ENCODE measurements around the gene GALNT5. TPM values are rescaled to one million over a fixed set of nuclear protein-coding genes. Genes with fewer than 3 reads are reported as not detected.
"Not testable (repeated sequence)": the region's sequence is repeated elsewhere in the genome, so short reads cannot be mapped to it uniquely, and the experiment has no call there.

GALNT5 gene, protein sequence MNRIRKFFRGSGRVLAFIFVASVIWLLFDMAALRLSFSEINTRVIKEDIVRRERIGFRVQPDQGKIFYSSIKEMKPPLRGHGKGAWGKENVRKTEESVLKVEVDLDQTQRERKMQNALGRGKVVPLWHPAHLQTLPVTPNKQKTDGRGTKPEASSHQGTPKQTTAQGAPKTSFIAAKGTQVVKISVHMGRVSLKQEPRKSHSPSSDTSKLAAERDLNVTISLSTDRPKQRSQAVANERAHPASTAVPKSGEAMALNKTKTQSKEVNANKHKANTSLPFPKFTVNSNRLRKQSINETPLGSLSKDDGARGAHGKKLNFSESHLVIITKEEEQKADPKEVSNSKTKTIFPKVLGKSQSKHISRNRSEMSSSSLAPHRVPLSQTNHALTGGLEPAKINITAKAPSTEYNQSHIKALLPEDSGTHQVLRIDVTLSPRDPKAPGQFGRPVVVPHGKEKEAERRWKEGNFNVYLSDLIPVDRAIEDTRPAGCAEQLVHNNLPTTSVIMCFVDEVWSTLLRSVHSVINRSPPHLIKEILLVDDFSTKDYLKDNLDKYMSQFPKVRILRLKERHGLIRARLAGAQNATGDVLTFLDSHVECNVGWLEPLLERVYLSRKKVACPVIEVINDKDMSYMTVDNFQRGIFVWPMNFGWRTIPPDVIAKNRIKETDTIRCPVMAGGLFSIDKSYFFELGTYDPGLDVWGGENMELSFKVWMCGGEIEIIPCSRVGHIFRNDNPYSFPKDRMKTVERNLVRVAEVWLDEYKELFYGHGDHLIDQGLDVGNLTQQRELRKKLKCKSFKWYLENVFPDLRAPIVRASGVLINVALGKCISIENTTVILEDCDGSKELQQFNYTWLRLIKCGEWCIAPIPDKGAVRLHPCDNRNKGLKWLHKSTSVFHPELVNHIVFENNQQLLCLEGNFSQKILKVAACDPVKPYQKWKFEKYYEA
- total RNA-seq (2014; rRNA removed; shearing (Covaris generic)) = 0.02 TPM in 1 of 2 replicates, not detected in the other

DNA sequence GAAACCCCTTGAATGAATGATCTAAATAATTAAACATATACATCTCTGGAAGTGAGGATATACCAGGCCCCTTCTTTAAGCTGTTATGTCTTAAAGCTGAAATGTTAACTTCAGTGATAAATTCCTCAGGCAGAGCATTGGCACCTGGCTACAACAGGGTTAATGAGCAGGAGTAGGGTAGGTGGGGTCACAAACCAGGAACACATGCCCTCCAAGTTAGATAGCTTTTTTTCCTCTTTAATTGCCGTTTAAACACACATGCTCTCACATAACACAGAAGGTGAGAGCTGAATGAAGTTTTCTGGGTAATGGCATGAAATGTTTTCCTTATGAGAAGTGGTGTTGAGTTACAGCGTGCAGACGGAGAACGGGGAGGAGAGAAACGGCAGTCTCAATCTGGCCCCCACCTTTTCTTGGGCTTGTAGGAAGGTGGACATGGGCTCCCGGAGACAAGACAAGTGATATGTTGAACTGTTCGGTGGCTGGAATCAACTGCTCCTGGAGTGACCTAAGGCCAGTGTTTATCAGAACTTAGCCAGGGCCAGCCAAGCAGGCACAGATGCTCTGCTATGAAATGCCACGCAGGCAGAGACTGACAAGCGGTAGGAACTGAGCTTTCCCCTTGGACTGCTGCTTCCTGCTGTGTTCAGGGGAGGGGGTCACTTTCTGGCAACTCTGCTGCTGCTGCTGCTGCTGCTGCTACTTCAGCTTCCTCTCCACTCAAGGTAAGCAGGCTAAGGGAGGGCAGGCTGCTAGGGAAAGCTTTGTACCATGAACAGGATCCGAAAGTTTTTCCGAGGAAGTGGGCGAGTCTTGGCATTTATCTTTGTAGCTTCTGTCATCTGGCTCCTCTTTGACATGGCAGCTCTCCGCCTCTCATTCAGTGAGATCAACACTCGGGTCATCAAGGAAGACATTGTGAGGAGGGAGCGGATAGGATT is at the start of gene GALNT5:
Gene GALNT5, plus strand, starts transcription at position 394 of the 941 bp plus-strand sequence. Its CDS starts 378 bp downstream, at position 772.
- 0 out of 2 replicates have a peak, but pooled peaks cover 4% of the 10 kb centered on the region for H3K4me1 ChIP-seq
- no peaks in the 10 kb centered on the region for H3K27me3 ChIP-seq
- no peaks in the 10 kb centered on the region; the same call in 1 of the 2 replicates for H3K9me3 ChIP-seq (replicated peaks)
- DNase-seq = peak; percentile 6 to 38
- H3K36me3 ChIP-seq = no peaks in the 10 kb centered on the region
- H3K4me3 ChIP-seq = peak within 1 kb of the TSS; percentile 48
- no peak within 1 kb of the TSS for H3K27ac ChIP-seq

DNA sequence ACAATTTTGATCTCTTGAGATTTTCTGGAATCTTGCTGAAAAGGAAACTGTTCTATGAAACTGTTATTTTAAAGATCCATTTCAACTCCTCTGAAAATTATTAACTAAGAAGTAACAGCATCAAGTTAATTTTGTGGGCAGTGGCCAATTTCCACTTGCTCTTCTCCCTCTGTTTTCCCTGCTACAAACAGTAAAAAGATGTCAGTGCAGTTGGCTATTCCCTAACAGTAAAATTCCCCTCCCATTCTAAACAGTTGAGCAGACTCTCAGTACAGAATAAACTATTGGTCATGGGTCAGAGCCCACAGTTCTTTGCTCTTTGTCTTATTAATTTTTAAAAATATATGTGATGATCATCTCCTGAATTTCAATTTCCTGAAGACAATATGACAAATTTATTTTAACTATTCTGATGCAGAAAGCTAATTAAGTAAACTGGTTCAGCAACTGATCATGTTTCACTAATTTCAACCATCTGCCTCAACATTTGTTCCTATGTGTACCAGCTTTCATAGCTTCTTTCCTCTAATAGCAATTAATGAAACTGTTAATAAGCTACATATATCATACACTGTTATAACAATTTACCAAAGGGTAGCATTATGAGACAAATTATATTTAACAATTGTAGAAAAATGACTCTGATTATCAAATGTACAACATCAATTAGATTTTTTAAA is 41.1 kb upstream of the GALNT5 start:
- H3K4me1 ChIP-seq = no peaks in the 10 kb centered on the region
- no peaks in the 10 kb centered on the region for H3K36me3 ChIP-seq
- H3K4me3 ChIP-seq = no peak overlapping the region
- H3K27me3 ChIP-seq = no peaks in the 10 kb centered on the region
- no peaks in the 10 kb centered on the region for H3K9me3 ChIP-seq (replicated peaks)
- no peak for DNase-seq
- no peak overlapping the region for H3K27ac ChIP-seq

DNA sequence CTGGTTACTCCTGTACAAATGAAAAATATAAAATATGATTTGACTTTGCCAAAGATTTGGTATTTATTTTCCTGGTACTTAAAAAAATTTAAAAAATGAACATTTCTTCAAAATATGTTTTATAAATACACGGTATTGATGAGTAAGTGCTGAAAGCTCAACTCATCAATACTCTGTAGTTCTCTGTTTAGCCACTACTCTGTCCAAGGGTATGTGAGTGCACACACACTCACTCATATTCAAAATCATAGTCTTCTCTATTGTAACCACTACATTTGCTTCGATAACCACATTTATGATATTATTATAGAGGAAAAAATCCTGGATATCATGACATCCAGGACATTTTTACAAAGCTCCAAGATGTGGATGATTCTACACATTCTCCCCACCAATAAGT is 40.1 kb upstream of the GALNT5 start:
- no peak for DNase-seq
- H3K27ac ChIP-seq = no peak overlapping the region
- no peaks in the 10 kb centered on the region for H3K36me3 ChIP-seq
- no peaks in the 10 kb centered on the region for H3K27me3 ChIP-seq
- H3K4me3 ChIP-seq = no peak overlapping the region
- no peaks in the 10 kb centered on the region for H3K4me1 ChIP-seq
- no peaks in the 10 kb centered on the region for H3K9me3 ChIP-seq (replicated peaks)

DNA sequence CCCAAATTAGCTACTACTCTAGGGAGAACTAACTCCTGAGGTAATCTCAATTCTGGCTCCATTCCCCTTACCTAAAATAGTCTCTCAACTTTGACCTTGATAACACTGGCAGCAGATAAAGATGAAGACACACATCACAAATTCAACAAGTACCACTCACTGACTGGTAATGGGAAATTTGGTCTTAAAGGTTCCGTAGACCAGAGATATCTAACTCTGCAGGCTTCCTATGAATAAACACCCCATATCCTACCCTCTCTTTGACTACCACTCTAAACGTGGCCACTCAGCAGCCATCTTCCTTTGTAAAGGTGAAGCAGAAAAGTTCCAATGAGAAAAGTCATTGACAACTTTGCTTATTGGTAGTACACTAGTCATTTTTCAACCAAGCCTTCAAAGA is 38.6 kb upstream of the GALNT5 start:
- H3K27ac ChIP-seq = no peak overlapping the region
- H3K9me3 ChIP-seq (replicated peaks) = no peaks in the 10 kb centered on the region
- no peaks in the 10 kb centered on the region for H3K27me3 ChIP-seq
- no peak overlapping the region for H3K4me3 ChIP-seq
- H3K36me3 ChIP-seq = no peaks in the 10 kb centered on the region
- DNase-seq = no peak
- H3K4me1 ChIP-seq = no peaks in the 10 kb centered on the region

DNA sequence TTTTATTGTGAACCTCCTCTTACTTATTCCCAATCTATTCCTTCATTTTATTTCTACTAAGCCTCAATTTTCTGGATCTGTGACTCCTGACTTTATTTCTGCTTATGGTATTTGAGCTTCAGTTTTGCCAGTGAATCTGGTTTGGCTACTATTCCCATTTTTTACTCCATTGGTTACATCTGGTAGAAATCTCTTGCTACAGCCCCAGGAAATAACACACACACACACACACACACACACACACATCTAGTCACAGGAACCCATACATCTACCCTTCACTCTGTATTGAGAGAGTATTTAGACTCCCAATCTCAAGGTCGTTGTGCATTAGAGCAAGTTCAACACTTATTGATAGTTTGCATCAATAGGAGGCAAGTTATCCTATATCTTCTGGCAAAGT is 37.0 kb upstream of the GALNT5 start:
- Histone ChIP-seq H3K4me1 (no peaks in the 10 kb centered on the region), H3K27me3 (no peaks in the 10 kb centered on the region), H3K9me3 (replicated peaks) (no peaks in the 10 kb centered on the region), H3K4me3 (no peak overlapping the region), H3K27ac (no peak overlapping the region), H3K36me3 (no peaks in the 10 kb centered on the region)
- no peak for DNase-seq

DNA sequence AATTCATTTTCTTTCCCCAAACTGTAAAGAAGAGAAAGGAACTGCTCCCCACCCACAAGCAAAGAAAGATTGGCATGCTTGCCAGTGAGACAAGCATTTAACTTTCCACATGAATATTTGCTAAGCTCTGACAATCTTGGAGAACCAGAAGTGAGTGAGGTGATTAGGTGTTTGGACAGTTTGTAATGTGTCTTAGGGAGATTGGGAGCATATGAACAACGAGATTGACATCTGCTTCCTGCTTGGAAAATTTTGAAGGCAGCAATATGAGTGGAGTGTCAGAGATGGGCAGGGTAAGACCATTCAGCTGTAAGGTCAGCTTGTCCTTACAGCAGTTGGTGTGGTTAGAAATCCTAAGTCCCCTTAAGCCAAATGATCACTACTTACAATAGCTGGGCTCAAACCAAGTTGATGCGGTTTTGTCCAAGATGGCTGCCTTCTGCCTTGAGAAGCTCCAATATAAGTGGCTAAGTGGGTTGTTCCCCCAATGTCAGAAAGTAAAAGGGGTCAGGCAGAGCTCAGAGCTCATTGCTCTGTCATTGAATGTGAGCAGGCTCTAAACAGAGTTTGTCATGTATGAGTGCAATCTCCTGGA is 36.0 kb upstream of the GALNT5 start:
- no peak overlapping the region for H3K27ac ChIP-seq
- H3K9me3 ChIP-seq (replicated peaks) = no peaks in the 10 kb centered on the region
- no peak overlapping the region for H3K4me3 ChIP-seq
- H3K27me3 ChIP-seq = no peaks in the 10 kb centered on the region
- H3K4me1 ChIP-seq = no peaks in the 10 kb centered on the region
- H3K36me3 ChIP-seq = no peaks in the 10 kb centered on the region
- DNase-seq = peak in 1 of 2 experiments; percentile 22

DNA sequence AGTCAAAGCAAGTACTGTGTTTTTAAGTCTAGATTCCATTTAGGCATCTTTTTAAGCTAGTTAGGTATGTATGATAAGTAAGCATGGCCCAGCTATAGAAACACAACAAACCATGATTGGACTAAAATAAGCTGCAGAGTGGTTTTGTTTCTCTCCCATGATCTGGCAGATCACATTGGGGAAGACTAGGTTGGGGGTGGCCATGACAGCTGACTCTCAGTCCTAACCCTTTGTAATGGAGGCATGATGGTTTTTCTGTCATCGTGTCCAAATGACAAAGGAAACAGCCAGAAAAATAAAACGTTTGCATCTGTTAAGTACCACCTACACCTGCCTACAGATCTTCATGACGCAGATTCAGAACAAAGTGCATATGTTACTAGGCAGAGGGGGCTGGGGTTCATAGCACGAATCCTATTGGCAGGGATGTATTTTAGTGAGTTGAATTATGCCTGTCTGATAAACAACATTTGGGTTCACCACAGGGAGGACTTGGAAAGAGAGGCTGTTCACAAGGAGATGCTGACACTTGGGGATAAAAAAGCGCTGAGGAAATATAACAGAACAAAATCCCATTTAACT is 33.8 kb upstream of the GALNT5 start:
- Histone ChIP-seq H3K4me1 (no peaks in the 10 kb centered on the region), H3K27ac (no peak overlapping the region), H3K4me3 (no peak overlapping the region), H3K27me3 (no peaks in the 10 kb centered on the region), H3K36me3 (no peaks in the 10 kb centered on the region), H3K9me3 (replicated peaks) (no peaks in the 10 kb centered on the region)
- DNase-seq = no peak

DNA sequence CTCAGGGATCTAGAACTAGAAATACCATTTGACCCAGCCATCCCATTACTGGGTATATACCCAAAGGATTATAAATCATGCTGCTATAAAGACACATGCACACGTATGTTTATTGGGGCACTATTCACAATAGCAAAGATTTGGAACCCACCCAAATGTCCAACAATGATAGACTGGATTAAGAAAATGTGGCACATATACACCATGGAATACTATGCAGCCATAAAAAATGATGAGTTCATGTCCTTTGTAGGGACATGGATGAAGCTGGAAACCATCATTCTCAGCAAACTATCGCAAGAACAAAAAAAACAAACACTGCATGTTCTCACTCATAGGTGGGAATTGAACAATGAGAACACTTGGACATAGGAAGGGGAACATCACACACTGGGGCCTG is 33.1 kb upstream of the GALNT5 start:
- not testable (repeated sequence) for H3K36me3 ChIP-seq; H3K4me3 ChIP-seq; H3K27ac ChIP-seq; H3K9me3 ChIP-seq (replicated peaks); H3K27me3 ChIP-seq; DNase-seq; H3K4me1 ChIP-seq

DNA sequence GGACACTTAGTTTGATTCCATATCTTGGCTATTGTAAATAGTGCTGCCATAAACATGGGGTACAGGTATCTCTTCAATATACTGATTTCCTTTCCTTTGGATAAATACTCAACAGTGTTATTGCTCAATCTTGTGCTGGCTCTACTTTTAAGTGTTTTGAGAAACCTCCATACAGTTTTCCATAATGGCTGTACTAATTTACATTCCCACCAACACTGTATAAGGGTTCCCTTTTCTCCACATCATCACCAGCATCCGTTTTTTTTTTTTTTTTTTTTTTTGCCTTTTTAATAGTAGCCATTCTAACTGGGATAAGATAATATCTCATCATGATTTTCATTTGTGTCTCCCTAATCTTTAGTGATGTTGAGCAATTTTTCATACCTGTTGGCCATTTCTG is 29.9 kb upstream of the GALNT5 start:
- no peak overlapping the region for H3K4me3 ChIP-seq
- H3K36me3 ChIP-seq = no peaks in the 10 kb centered on the region
- H3K27ac ChIP-seq = no peak overlapping the region
- H3K4me1 ChIP-seq = no peaks in the 10 kb centered on the region
- H3K27me3 ChIP-seq = no peaks in the 10 kb centered on the region
- H3K9me3 ChIP-seq (replicated peaks) = no peaks in the 10 kb centered on the region
- DNase-seq = no peak

DNA sequence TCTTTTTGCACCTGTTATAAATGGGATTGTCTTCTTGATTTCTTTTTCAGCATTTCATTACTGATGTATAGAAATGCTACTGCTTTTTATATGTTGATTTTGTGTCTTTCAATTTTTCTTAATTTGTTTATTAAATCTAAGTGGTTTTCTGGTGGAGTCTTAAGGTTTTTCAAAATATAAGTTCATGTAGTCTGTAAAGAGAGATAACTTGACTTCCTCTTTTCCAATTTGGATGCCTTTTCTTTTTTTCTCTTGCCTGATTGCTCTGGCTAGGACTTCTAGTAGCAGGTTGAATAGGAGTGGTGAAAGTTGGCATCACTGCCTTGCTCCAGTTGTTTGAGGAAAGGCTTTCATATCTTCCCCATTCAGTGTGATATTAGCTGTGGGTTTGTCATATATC is 28.6 kb upstream of the GALNT5 start:
- Histone ChIP-seq H3K27me3 (no peaks in the 10 kb centered on the region), H3K9me3 (replicated peaks) (no peaks in the 10 kb centered on the region), H3K4me1 (0 out of 2 replicates have a peak, but pooled peaks cover 3% of the 10 kb centered on the region), H3K27ac (no peak overlapping the region), H3K4me3 (no peak overlapping the region), H3K36me3 (no peaks in the 10 kb centered on the region)
- no peak for DNase-seq

DNA sequence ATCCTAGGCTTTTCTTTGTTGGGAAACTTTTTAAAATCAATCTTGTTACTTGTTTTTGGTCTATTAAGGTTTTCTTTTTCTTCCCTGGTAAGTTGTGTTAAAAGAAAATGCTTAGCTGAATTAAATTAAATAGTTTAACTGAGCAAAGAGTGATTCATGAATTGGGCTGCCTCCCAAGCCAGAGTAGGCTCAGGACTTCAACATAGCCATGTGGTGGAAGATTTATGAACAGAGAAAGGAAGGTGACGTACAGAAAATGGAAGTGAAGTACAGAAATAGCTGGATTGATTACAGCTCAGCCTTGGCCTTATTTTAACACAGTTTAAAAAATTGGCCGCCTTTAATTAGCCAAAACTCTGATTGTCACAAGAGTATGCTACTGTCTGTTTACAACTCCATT is 27.9 kb upstream of the GALNT5 start:
- H3K27ac ChIP-seq = no peak overlapping the region
- H3K4me3 ChIP-seq = no peak overlapping the region
- H3K27me3 ChIP-seq = no peaks in the 10 kb centered on the region
- H3K36me3 ChIP-seq = no peaks in the 10 kb centered on the region
- H3K4me1 ChIP-seq = 0 out of 2 replicates have a peak, but pooled peaks cover 3% of the 10 kb centered on the region
- no peaks in the 10 kb centered on the region for H3K9me3 ChIP-seq (replicated peaks)
- DNase-seq = no peak

DNA sequence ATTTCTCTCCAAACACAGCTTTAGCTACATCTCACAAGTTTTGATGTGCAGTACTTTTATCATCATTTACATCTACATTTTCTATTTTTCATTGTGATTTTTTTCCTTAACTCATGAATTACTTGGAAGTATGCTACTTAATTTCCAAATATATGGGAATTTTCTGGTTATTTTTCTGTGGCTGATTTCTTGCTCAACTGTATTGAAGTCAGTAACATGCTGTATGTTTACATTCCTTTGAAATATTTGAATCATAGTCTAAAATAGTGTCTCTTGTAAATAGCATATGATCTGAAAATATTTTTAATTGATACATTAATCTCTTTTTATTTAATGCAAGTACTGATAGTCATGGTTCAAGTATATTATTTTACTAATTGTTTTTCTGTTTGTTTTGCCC is 26.0 kb upstream of the GALNT5 start:
- Histone ChIP-seq H3K4me1 (0 out of 2 replicates have a peak, but pooled peaks cover 3% of the 10 kb centered on the region), H3K36me3 (no peaks in the 10 kb centered on the region), H3K9me3 (replicated peaks) (no peaks in the 10 kb centered on the region), H3K4me3 (no peak overlapping the region), H3K27me3 (no peaks in the 10 kb centered on the region), H3K27ac (no peak overlapping the region)
- no peak for DNase-seq

DNA sequence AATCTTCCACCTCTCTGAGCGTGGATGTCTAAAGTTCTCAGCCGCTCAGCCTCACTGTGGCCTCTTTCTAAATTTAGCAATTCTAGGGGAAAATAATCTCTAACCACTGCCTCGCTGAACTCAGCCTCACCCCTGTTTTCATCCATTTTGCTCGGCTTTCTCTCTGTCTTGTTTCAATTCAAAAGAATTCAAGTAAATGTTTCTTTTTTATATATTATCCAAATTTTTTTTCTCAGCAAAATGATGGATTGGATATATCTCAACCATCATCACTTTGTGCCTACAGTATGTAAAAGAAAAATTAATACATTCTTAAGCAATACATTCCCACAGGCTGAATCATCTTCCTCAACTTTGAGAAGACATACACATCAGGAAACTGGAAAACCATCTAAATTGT is 24.0 kb upstream of the GALNT5 start:
- Histone ChIP-seq H3K27me3 (no peaks in the 10 kb centered on the region), H3K27ac (no peak overlapping the region), H3K9me3 (replicated peaks) (no peaks in the 10 kb centered on the region), H3K4me3 (no peak overlapping the region), H3K36me3 (no peaks in the 10 kb centered on the region), H3K4me1 (0 out of 2 replicates have a peak, but pooled peaks cover 3% of the 10 kb centered on the region)
- DNase-seq = no peak
